NT2/D1 (cell line): Measurements from ENCODE around the gene CHST9.

Experiments
- DNase-seq: peaks from one replicate; pipeline ENCODE4 v3.0.0-alpha.2; 2011; ENCODE audit warnings: low read depth, low spot score
- H3K27me3 ChIP-seq: 2 replicates; pipeline ENCODE4 v1.6.0; 2011; ENCODE audit warnings: mild to moderate bottlenecking; ENCODE audit not compliant: insufficient read length, insufficient read depth
- H3K36me3 ChIP-seq: 2 replicates; pipeline ENCODE4 v1.6.1; 2011; ENCODE audit warnings: mild to moderate bottlenecking, low read length, mixed read lengths; ENCODE audit not compliant: insufficient read depth, insufficient read length
- H3K4me1 ChIP-seq: 2 replicates; pipeline ENCODE4 v1.5.1; 2011; ENCODE audit not compliant: insufficient read depth, insufficient read length
- H3K4me3 ChIP-seq: 2 replicates; pipeline ENCODE4 v1.5.1; 2011; ENCODE audit warnings: low read depth; ENCODE audit not compliant: insufficient read length
- H3K9ac ChIP-seq: 2 replicates; pipeline ENCODE4 v1.6.0; 2011; ENCODE audit warnings: low read depth; ENCODE audit not compliant: insufficient read length
- H3K9me3 ChIP-seq: 2 replicates; pipeline ENCODE4 v1.5.1; 2011; ENCODE audit warnings: mild to moderate bottlenecking, low read length; ENCODE audit not compliant: insufficient read depth
- SUZ12 ChIP-seq: IDR thresholded peaks from 2 replicates; pipeline ENCODE4 v1.6.1; 2011; ENCODE audit not compliant: insufficient read length, insufficient read depth; ENCODE audit errors: extremely low read depth
- YY1 ChIP-seq: IDR thresholded peaks from 2 replicates; pipeline ENCODE4 v1.6.1; 2011; ENCODE audit not compliant: insufficient read length, insufficient read depth
- ZNF274 ChIP-seq: IDR thresholded peaks from 2 replicates; pipeline ENCODE4 v1.6.1; 2011; ENCODE audit warnings: mild to moderate bottlenecking, low read depth, low read length

CHST9 gene

GRCh38 chr18:27188309-27188708, 3.2 kb upstream of the CHST9 start:
- Histone ChIP-seq H3K36me3 (no peaks in the 10 kb centered on the region), H3K4me1 (no peaks in the 10 kb centered on the region), H3K4me3 (no peak overlapping the region), H3K9ac (no peak overlapping the region), H3K27me3 (peaks cover 23% of the 10 kb centered on the region), H3K9me3 (no peaks in the 10 kb centered on the region)
- TF ChIP-seq YY1: no peak
- no peak for TF ChIP-seq SUZ12
- no peak for TF ChIP-seq ZNF274
- DNase-seq: no peak

GRCh38 chr18:27185897-27186296, 789 bp upstream of the CHST9 start:
- Histone ChIP-seq H3K9me3 (no peaks in the 10 kb centered on the region), H3K4me3 (no peak overlapping the region), H3K4me1 (no peaks in the 10 kb centered on the region), H3K9ac (no peak overlapping the region), H3K36me3 (no peaks in the 10 kb centered on the region), H3K27me3 (peaks cover 25% of the 10 kb centered on the region)
- no peak for DNase-seq
- TF ChIP-seq YY1: no peak
- no peak for TF ChIP-seq ZNF274

DNA sequence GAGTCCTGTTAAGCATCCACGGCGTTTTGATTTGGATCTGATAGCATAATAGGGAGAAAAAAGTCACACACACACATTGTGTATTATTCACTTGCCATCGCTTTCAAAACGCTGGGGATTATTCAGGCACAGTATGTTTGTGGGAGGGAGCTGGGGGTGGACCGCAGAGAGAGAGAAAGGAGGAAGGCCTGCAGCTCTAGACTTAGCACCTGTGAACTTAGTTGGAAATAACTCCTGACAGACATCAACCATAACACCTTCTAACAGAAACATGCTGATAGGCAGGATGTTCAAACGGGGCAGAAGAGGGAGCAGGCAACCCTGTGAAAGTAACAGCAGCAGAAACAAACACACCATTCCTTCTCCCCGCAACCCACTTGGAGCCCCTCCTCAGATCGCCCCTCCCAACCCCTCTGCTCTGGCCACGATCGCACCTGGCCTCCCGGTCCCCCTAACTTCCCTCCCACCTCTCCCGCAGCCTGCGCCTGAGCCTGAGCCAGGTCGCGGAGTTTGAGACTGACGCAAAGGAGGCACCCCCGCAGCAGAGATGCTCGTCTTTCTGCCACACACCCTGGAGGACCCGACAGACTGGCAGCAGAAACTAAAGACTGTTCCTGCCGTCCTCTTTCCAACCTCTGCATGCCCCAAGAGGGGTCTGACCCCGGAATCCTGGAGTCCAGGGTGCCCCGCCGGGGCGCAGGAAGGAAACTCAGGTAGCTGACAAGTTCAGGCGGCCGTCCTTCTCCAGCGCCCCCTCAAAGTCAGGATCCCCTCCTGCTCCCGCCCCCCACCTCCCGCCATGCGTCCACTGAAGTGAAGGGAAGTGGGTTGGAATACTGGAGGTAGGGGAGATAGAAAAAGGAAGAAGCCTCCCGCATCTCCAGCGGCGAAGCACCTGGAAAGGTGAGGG, 738 bp downstream of the CHST9 start:
- Histone ChIP-seq H3K36me3 (no peaks in the 10 kb centered on the region), H3K27me3 (peaks cover 25% of the 10 kb centered on the region), H3K4me3 (peak overlapping the region; percentile 24), H3K4me1 (no peaks in the 10 kb centered on the region), H3K9ac (no peak overlapping the region), H3K9me3 (no peaks in the 10 kb centered on the region)
- DNase-seq: no peak
- no peak for TF ChIP-seq ZNF274
- TF ChIP-seq YY1: no peak
- TF ChIP-seq SUZ12: no peak

- DNase-seq: no peak
- H3K4me3 ChIP-seq: no peak overlapping the region
- no peak overlapping the region for H3K9ac ChIP-seq
- peaks cover 25% of the 10 kb centered on the region for H3K27me3 ChIP-seq
- TF ChIP-seq SUZ12 (no peak), ZNF274 (no peak), YY1 (no peak)
- H3K9me3 ChIP-seq: no peaks in the 10 kb centered on the region
- H3K36me3 ChIP-seq: no peaks in the 10 kb centered on the region
- H3K4me1 ChIP-seq: no peaks in the 10 kb centered on the region
Measured at GRCh38 chr18:27181726-27182125, 3.4 kb downstream of the CHST9 start.

DNA sequence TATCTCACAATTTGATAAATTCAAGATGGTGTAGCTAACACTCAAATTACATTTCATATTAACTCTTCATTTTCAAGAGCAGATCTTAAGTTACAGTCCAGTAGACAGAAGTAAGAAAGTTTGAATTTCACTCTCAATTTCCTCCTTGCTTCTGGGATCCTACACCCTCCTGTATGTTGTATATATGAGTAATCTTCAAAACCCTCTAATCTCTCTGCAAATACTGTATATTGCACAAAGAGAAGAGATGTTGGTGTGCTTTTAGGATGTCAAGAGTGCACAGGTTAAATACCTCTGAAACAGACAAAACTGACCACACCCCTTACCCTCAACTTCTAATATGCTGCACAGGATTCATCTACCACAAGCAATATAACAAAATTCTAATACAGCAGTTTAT, 6.7 kb downstream of the CHST9 start:
- Histone ChIP-seq H3K9me3 (no peaks in the 10 kb centered on the region), H3K27me3 (peaks cover 3% of the 10 kb centered on the region), H3K36me3 (no peaks in the 10 kb centered on the region), H3K9ac (no peak overlapping the region), H3K4me1 (no peaks in the 10 kb centered on the region), H3K4me3 (no peak overlapping the region)
- TF ChIP-seq YY1 (no peak), SUZ12 (no peak), ZNF274 (no peak)
- no peak for DNase-seq

DNA sequence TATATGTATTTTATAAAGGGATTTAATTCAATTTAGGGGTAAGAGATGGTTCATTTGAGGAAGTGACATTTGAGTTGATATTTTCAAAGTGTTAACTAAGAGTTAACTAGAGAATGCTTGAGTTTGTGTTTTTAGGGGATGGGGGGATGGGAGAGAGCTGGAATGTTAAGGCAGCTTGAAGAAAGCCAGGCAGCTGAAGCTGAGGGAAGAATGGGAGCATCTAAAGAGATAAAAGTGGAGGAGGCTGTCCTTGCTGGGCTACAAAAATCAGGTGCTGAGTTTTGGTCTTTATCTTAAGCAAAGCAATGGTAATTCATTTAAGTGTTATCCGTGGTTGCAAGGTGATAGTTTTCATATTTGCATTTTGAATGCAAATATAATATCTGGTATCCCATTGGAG, 9.2 kb downstream of the CHST9 start:
- Histone ChIP-seq H3K27me3 (no peaks in the 10 kb centered on the region), H3K4me3 (no peak overlapping the region), H3K36me3 (no peaks in the 10 kb centered on the region), H3K9me3 (no peaks in the 10 kb centered on the region), H3K4me1 (no peaks in the 10 kb centered on the region), H3K9ac (no peak overlapping the region)
- no peak for DNase-seq
- no peak for TF ChIP-seq YY1
- no peak for TF ChIP-seq SUZ12
- no peak for TF ChIP-seq ZNF274

DNA sequence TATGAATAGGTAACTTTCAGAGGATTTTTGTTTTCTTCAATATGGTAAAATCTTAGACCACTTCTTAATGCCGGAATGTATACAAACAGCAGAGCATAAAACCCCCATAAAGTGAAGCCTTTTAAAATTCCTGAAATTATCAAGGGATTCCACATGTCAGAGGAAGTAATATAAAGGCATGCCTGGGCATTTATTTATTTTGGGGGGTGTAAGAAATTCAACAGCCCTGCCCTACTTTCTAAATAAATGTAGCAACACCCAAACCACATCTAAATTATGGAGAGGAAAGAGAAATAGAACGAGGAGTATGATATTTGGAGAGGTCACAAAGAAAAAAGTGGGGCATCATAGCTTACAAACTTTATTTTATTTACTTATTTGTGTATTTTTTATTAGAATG, 9.9 kb downstream of the CHST9 start:
- H3K27me3 ChIP-seq: no peaks in the 10 kb centered on the region
- no peaks in the 10 kb centered on the region for H3K9me3 ChIP-seq
- no peaks in the 10 kb centered on the region for H3K36me3 ChIP-seq
- no peak for DNase-seq
- no peaks in the 10 kb centered on the region for H3K4me1 ChIP-seq
- no peak overlapping the region for H3K9ac ChIP-seq
- no peak overlapping the region for H3K4me3 ChIP-seq
- TF ChIP-seq ZNF274: no peak
- no peak for TF ChIP-seq SUZ12
- TF ChIP-seq YY1: no peak
